ENCODE results near the gene DUOXA1.

The DUOXA1 gene

GRCh38 chr15:45130291-45131000 lies 767 bp upstream of the DUOXA1 start:
- DNase-seq, result no peak

GRCh38 chr15:45128971-45129639 lies 574 bp downstream of the DUOXA1 start:
- DNase-seq, result no peak

GRCh38 chr15:45126535-45127158 lies 3.0 kb downstream of the DUOXA1 start:
- DNase-seq, result peak; percentile 39

GRCh38 chr15:45123397-45123796 lies 6.3 kb downstream of the DUOXA1 start:
- DNase-seq, result no peak

- no peak for DNase-seq
Observed at GRCh38 chr15:45122719-45123118, 7.0 kb downstream of the DUOXA1 start.

GRCh38 chr15:45121706-45122417 lies 7.8 kb downstream of the DUOXA1 start:
- no peak for DNase-seq

GRCh38 chr15:45121020-45121419 lies 8.7 kb downstream of the DUOXA1 start:
- no peak for DNase-seq

- no peak for DNase-seq
Observed at GRCh38 chr15:45120081-45120972, 9.4 kb downstream of the DUOXA1 start.

GRCh38 chr15:45118996-45119395 lies 10.7 kb downstream of the DUOXA1 start:
- DNase-seq, result no peak

- peak; percentile 76 for DNase-seq
Observed at GRCh38 chr15:45118131-45118588, 11.5 kb downstream of the DUOXA1 start.

GRCh38 chr15:45117308-45118130 lies 12.2 kb downstream of the DUOXA1 start:
- no peak for DNase-seq

- DNase-seq, result no peak
Observed at GRCh38 chr15:45116482-45117307, 13.0 kb downstream of the DUOXA1 start.

- no peak for DNase-seq
Observed at GRCh38 chr15:45116006-45116481, 13.6 kb downstream of the DUOXA1 start.

- DNase-seq, result no peak
Observed at GRCh38 chr15:45115312-45115820, 14.3 kb downstream of the DUOXA1 start.

GRCh38 chr15:45114751-45115085 lies 15.0 kb downstream of the DUOXA1 start:
- no peak for DNase-seq

- DNase-seq, result no peak
Observed at GRCh38 chr15:45114076-45114750, 15.5 kb downstream of the DUOXA1 start, which contains the start of the genes DUOX2 and DUOXA2. TSS of gene DUOX2 (minus strand) at chr15:45114172. CDS start at chr15:45113411, 761 bp downstream. TSS of gene DUOXA2 (plus strand) at chr15:45114326. CDS start at chr15:45114606, 280 bp downstream.

GRCh38 chr15:45113380-45113990 lies 16.2 kb downstream of the DUOXA1 start:
- DNase-seq, result no peak

- no peak for DNase-seq
Observed at GRCh38 chr15:45112591-45113379, 16.9 kb downstream of the DUOXA1 start.
